ENCODE data around the gene OCLN.
"Not testable (repeated sequence)": the region's sequence is repeated elsewhere in the genome, so short reads cannot be mapped to it uniquely, and the experiment has no call there.

The OCLN gene

GRCh38 chr5:69502767-69503488, 10.3 kb downstream of the OCLN start:
- DNase-seq (ENCODE audit: low read depth), result no peak
- no peak overlapping the region for H3K4me3 ChIP-seq (ENCODE audit: low read depth, low read length)
- no peak for TF ChIP-seq CTCF (IDR thresholded peaks at IDR 0.05; ENCODE audit: control insufficient read depth, extremely low read depth, insufficient read depth)

GRCh38 chr5:69504036-69504435, 11.4 kb downstream of the OCLN start:
- TF ChIP-seq CTCF (IDR thresholded peaks at IDR 0.05; ENCODE audit: control insufficient read depth, extremely low read depth, insufficient read depth), result no peak
- no peak for DNase-seq (ENCODE audit: low read depth)
- no peak overlapping the region for H3K4me3 ChIP-seq (ENCODE audit: low read depth, low read length)

- no peak for DNase-seq (ENCODE audit: low read depth)
- no peak for TF ChIP-seq CTCF (IDR thresholded peaks at IDR 0.05; ENCODE audit: control insufficient read depth, extremely low read depth, insufficient read depth)
- H3K4me3 ChIP-seq (ENCODE audit: low read depth, low read length), result no peak overlapping the region
Measured at GRCh38 chr5:69505306-69505705, 12.7 kb downstream of the OCLN start.

GRCh38 chr5:69509212-69509611, 16.6 kb downstream of the OCLN start:
- no peak overlapping the region for H3K4me3 ChIP-seq (ENCODE audit: low read depth, low read length)
- no peak for DNase-seq (ENCODE audit: low read depth)
- TF ChIP-seq CTCF (IDR thresholded peaks at IDR 0.05; ENCODE audit: control insufficient read depth, extremely low read depth, insufficient read depth), result no peak

GRCh38 chr5:69510694-69511093, 18.1 kb downstream of the OCLN start:
- TF ChIP-seq CTCF (IDR thresholded peaks at IDR 0.05; ENCODE audit: control insufficient read depth, extremely low read depth, insufficient read depth), result no peak
- DNase-seq (ENCODE audit: low read depth), result no peak
- H3K4me3 ChIP-seq (ENCODE audit: low read depth, low read length), result no peak overlapping the region

GRCh38 chr5:69512740-69513260, 20.2 kb downstream of the OCLN start:
- DNase-seq (ENCODE audit: low read depth), result no peak
- TF ChIP-seq CTCF (IDR thresholded peaks at IDR 0.05; ENCODE audit: control insufficient read depth, extremely low read depth, insufficient read depth), result no peak
- H3K4me3 ChIP-seq (ENCODE audit: low read depth, low read length), result no peak overlapping the region

GRCh38 chr5:69515570-69515969, 23.0 kb downstream of the OCLN start:
- H3K4me3 ChIP-seq (ENCODE audit: low read depth, low read length); DNase-seq (ENCODE audit: low read depth): not testable (repeated sequence)
